ENCODE results near the gene BCAR3.

GRCh38 chr1:93584261-93585003, 97.2 kb downstream of the BCAR3 start:
- TF ChIP-seq CTCF (conservative IDR thresholded peaks at IDR 0.05 in 1 of 2, IDR thresholded peaks at IDR 0.05 in 1 of 2; ENCODE audit: extremely low read depth in 1 of 2, insufficient read depth in 1 of 2, low read depth in 1 of 2, low read length in 2 of 2) (no peak), EZH2 (IDR thresholded peaks at IDR 0.05; ENCODE audit: borderline replicate concordance, low read length) (no peak)

All from mammary epithelial cell (primary cell).